Endodermal cell (in vitro differentiated cells): ENCODE measurements around the gene CARD14. TPM values are rescaled to one million over a fixed set of nuclear protein-coding genes. Genes with fewer than 3 reads are reported as not detected.
"Not testable (repeated sequence)": the region's sequence is repeated elsewhere in the genome, so short reads cannot be mapped to it uniquely, and the experiment has no call there.

ENCODE experiments used
- DNase-seq: peaks from one replicate; pipeline ENCODE4 v3.0.0-alpha.2; 2017
- H3K27ac ChIP-seq: 2 replicates; pipeline ENCODE4 v1.5.1; 2013; ENCODE audit warnings: mild to moderate bottlenecking, low read depth, low read length, moderate library complexity
- H3K27me3 ChIP-seq: 2 replicates; pipeline ENCODE4 v1.6.1; 2013; ENCODE audit warnings: mild to moderate bottlenecking, low read length, moderate library complexity; ENCODE audit not compliant: insufficient read depth, control insufficient read depth, poor library complexity, severe bottlenecking
- H3K36me3 ChIP-seq: 2 replicates; pipeline ENCODE4 v1.7.0; 2013; ENCODE audit warnings: mild to moderate bottlenecking, low read length, moderate library complexity; ENCODE audit not compliant: control insufficient read depth, insufficient read depth
- H3K4me1 ChIP-seq: one replicate; pipeline ENCODE4 v1.7.0; 2013; ENCODE audit warnings: low read length; ENCODE audit not compliant: control insufficient read depth, insufficient read depth
- H3K4me3 ChIP-seq: 2 replicates; pipeline ENCODE4 v1.5.1; 2013; ENCODE audit warnings: mild to moderate bottlenecking, low read length, moderate library complexity
- H3K9ac ChIP-seq: 2 replicates; pipeline ENCODE4 v1.6.1; 2013; ENCODE audit warnings: mild to moderate bottlenecking, low read length, moderate library complexity; ENCODE audit not compliant: poor library complexity, severe bottlenecking; ENCODE audit errors: extremely low read depth
- H3K9me3 ChIP-seq: 2 replicates; pipeline ENCODE4 v1.6.1; 2013; ENCODE audit warnings: mild to moderate bottlenecking, low read length, moderate library complexity; ENCODE audit not compliant: control insufficient read depth
- H3K27ac Mint-ChIP-seq: 2 replicates; pipeline ENCODE4 v1.8.0; 2020; ENCODE audit warnings: mixed read lengths
- H3K27me3 Mint-ChIP-seq: 2 replicates; pipeline ENCODE4 v1.8.0; 2021; ENCODE audit warnings: mild to moderate bottlenecking, mixed read lengths; ENCODE audit not compliant: insufficient read depth
- H3K36me3 Mint-ChIP-seq: 2 replicates; pipeline ENCODE4 v1.8.0; 2020; ENCODE audit warnings: low read depth, mixed read lengths
- H3K4me1 Mint-ChIP-seq: 2 replicates; pipeline ENCODE4 v1.8.0; 2020; ENCODE audit warnings: mixed read lengths
- H3K4me3 Mint-ChIP-seq: 2 replicates; pipeline ENCODE4 v1.8.0; 2020; ENCODE audit warnings: mild to moderate bottlenecking, moderate library complexity, mixed read lengths
- H3K9me3 Mint-ChIP-seq: 2 replicates; pipeline ENCODE4 v1.8.0; 2020; ENCODE audit warnings: mild to moderate bottlenecking, mixed read lengths
- WGBS, 2 experiments: methylation state at CpG; one replicate each; pipeline versions ENCODE4 v1.1.5 to v1.1.7; 2013; ENCODE audit warnings: missing lambda C conversion rate in 2 of 2, mixed read lengths in 1 of 2; ENCODE audit not compliant: insufficient coverage in 1 of 2, insufficient read length in 1 of 2; 5-methylcytosine and 5-hydroxymethylcytosine counted together
- total RNA-seq, 2 donors: library from RNA; stranded (reverse); fragmentation: NEBNext Ultra II Directional in 1 of 2; extraction: Animal tissue kit (Norgen Biotek cat#: 25700) in 1 of 2; gene quantifications; 2 replicates in 1 of 2; 3 replicates in 1 of 2; pipeline ENCODE4 v1.2.1, GENCODE V29; 2021
- TF ChIP-seq, protein P1 (sequence below): fragments of 200-600 bp; sonication (generic); conservative IDR thresholded peaks from 2 replicates; pipeline ENCODE4 v1.5.0; 2021; ENCODE audit warnings: antibody characterized with exemption, mild to moderate bottlenecking

Gene CARD14
- total RNA-seq, 2 donors from 2014 or later, result 0.31 TPM; not detected in 1

DNA sequence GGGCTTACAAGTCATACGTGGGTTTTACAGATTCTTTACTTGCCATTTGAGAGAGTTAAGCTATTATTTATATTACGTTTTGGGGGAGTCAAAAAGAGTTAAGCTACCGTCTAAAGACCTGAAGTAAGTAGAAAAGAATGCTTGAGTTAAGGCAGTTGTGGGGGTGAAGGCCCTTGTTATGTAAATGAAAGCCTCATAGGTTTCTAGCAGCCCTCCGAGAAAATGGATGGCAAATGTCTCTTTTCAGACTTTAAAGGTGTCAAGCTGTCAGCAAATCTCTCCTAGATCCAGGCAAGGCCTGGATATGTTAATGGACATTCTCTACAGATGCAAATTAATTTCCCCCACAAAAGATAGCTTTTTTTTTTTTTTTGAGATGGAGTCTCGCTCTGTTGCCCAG lies 15.7 kb upstream of the CARD14 start:
- peaks cover 7% of the 10 kb centered on the region for H3K36me3 ChIP-seq
- Mint-ChIP-seq H3K27ac (peak overlapping the region; percentile 44), H3K9me3 (peaks cover 58% of the 10 kb centered on the region), H3K36me3 (peaks cover 8% of the 10 kb centered on the region), H3K4me1 (peaks cover 16% of the 10 kb centered on the region), H3K27me3 (peaks cover 2% of the 10 kb centered on the region), H3K4me3 (no peak overlapping the region)
- WGBS, 2 experiments, result 67% methylated on average over 4 of the region's 5 CpGs; no CpG with 5 or more reads in 1 of the 2 experiments
- DNase-seq, result peak; percentile 67
- H3K9me3 ChIP-seq, result peaks cover 49% of the 10 kb centered on the region
- no peaks in the 10 kb centered on the region for H3K4me1 ChIP-seq
- H3K27me3 ChIP-seq, result no peaks in the 10 kb centered on the region
- no peak overlapping the region for H3K4me3 ChIP-seq
- TF ChIP-seq, protein P1, sequence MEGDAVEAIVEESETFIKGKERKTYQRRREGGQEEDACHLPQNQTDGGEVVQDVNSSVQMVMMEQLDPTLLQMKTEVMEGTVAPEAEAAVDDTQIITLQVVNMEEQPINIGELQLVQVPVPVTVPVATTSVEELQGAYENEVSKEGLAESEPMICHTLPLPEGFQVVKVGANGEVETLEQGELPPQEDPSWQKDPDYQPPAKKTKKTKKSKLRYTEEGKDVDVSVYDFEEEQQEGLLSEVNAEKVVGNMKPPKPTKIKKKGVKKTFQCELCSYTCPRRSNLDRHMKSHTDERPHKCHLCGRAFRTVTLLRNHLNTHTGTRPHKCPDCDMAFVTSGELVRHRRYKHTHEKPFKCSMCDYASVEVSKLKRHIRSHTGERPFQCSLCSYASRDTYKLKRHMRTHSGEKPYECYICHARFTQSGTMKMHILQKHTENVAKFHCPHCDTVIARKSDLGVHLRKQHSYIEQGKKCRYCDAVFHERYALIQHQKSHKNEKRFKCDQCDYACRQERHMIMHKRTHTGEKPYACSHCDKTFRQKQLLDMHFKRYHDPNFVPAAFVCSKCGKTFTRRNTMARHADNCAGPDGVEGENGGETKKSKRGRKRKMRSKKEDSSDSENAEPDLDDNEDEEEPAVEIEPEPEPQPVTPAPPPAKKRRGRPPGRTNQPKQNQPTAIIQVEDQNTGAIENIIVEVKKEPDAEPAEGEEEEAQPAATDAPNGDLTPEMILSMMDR, result no peak
- no peak overlapping the region for H3K9ac ChIP-seq
- no peak overlapping the region for H3K27ac ChIP-seq

DNA sequence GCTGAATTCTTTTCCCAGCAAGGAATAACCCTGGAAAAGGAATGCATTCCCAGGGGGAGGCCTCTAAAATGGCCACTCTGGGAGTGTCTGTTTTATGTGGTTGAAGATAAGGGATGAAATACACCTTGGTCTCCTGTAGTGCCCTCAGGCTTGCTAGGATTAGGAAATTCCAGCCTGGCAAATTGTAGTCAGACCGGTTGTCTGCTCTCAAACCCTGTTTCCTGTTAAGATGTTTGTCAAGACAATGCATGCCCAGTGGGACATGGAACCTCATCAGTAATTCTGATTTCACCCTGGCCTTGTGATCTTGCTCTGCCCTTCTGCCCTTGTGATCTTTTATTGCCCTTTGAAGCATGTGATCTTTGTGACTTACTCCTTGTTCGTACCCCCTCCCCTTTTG lies 14.2 kb upstream of the CARD14 start:
- Mint-ChIP-seq H3K9me3 (peaks cover 58% of the 10 kb centered on the region), H3K4me1 (peaks cover 20% of the 10 kb centered on the region)
- H3K36me3 Mint-ChIP-seq, H3K9ac ChIP-seq, H3K4me3 ChIP-seq, H3K4me1 ChIP-seq, H3K36me3 ChIP-seq, H3K27ac ChIP-seq, H3K4me3 Mint-ChIP-seq, H3K27me3 ChIP-seq, H3K27ac Mint-ChIP-seq, H3K27me3 Mint-ChIP-seq: not testable (repeated sequence)
- H3K9me3 ChIP-seq, result peaks cover 49% of the 10 kb centered on the region
- 57 to 72% methylated on average over 2 of the region's 2 CpGs for WGBS, 2 experiments
- DNase-seq, result peak; percentile 87

DNA sequence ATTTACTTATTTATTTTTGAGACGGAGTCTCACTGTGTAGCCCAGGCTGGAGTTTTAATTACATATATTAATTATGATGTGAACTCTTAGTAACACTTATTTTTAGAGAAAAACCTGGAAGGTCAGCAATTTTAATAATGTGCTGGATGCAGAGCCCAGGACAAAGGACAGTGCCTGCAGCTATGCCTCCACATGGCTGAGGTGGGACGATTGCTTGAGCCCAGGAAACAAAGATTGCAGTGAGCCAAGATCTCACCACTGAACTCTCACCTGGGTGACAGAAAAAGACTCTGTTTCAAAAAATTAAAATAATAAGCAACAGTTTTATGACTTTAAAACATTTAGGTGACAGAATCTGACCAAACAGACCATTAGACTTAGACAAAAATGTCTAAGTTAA lies 11.0 kb upstream of the CARD14 start:
- no peak for DNase-seq
- Histone ChIP-seq H3K4me1 (no peaks in the 10 kb centered on the region), H3K27ac (no peak overlapping the region), H3K4me3 (no peak overlapping the region), H3K9ac (no peak overlapping the region), H3K36me3 (no peaks in the 10 kb centered on the region), H3K27me3 (no peaks in the 10 kb centered on the region), H3K9me3 (peaks cover 37% of the 10 kb centered on the region)
- Mint-ChIP-seq H3K27ac (no peak overlapping the region), H3K9me3 (peaks cover 40% of the 10 kb centered on the region), H3K4me3 (no peak overlapping the region), H3K36me3 (peaks cover 8% of the 10 kb centered on the region), H3K27me3 (no peaks in the 10 kb centered on the region), H3K4me1 (peaks cover 15% of the 10 kb centered on the region)
- WGBS, 2 experiments, result 79% methylated on average over 1 of the region's 2 CpGs; no CpG with 5 or more reads in 1 of the 2 experiments
- TF ChIP-seq, protein P1, result no peak

DNA sequence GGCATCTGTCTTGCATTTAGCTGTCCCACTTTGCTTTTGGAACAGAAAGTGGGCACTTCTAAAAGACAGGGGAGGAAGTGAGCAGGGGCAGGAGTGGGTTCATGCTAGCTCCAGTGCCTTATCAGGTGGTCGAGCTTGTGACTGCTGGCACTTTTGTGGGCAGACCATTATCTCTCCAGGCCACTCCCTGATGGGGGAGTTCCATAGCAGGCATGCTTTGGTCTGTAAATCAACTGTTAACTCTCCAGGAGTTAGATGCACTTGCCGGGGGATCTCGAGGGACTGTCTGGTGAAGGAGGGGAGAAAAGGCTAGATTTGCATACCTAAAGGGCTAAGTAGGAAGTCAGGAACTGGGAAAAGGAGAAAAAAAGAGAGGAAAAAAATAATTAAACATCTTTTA lies 9.3 kb upstream of the CARD14 start:
- H3K27me3 ChIP-seq, result no peaks in the 10 kb centered on the region
- no peaks in the 10 kb centered on the region for H3K36me3 ChIP-seq
- TF ChIP-seq, protein P1, result no peak
- Mint-ChIP-seq H3K4me1 (peaks cover 15% of the 10 kb centered on the region), H3K36me3 (peaks cover 3% of the 10 kb centered on the region), H3K4me3 (no peak overlapping the region), H3K9me3 (peaks cover 24% of the 10 kb centered on the region), H3K27me3 (no peaks in the 10 kb centered on the region), H3K27ac (no peak overlapping the region)
- peaks cover 27% of the 10 kb centered on the region for H3K9me3 ChIP-seq
- 29 to 31% methylated on average over 3 of the region's 3 CpGs for WGBS, 2 experiments
- no peak overlapping the region for H3K27ac ChIP-seq
- no peak for DNase-seq
- H3K4me3 ChIP-seq, result no peak overlapping the region
- H3K9ac ChIP-seq, result no peak overlapping the region
- no peaks in the 10 kb centered on the region for H3K4me1 ChIP-seq
